NCI-H748 treated with DMSO at 0.1 percent for 48 hours (cell line): ENCODE measurements around the gene ATP6V0D1.

Source experiments
- DNase-seq: peaks from one replicate; lab custom pipeline; 2025; lab: John Stamatoyannopoulos, UW

Gene ATP6V0D1

DNA sequence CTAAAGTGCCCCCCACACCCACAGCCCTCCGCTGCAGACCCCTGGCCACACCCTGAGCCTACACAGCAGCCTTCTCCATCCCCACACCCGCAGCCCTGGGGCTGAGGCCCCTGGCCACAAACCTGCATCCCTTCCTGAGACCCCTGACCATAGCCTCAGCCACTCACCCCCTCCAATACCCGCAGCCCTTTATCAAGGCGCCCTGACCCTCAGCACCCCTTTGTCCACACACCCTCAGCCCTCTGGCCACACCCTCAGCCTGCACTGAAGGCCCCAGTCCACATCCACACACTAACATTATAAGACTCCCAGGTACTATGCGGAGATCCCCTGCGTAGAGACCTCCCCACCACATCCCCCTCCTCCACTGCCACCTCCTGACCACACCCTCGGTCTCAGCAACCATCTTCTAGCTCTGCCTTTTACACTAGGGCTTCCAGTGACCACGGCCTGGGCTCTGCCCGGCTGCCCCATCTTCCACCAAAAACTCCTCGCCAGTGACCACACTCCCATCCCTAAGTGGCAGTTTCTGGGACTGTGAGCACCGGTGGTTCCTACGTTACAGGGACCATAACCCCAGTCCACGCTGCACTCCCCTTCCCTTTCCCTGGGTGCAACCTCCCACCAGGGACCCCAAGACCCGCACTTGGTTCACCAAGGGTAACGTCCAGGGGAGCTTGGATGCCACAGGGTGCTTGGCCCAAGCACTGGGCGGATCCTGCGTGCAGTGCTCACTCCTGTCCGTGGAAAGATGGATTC lies 88.5 kb downstream of the ATP6V0D1 start:
- DNase-seq: no peak

- peak; percentile 27 for DNase-seq
Observed at GRCh38 chr16:67391424-67392300, 89.3 kb downstream of the ATP6V0D1 start.

- no peak for DNase-seq
Observed at GRCh38 chr16:67390816-67391423, 90.0 kb downstream of the ATP6V0D1 start.

GRCh38 chr16:67389911-67390815 lies 90.8 kb downstream of the ATP6V0D1 start:
- no peak for DNase-seq

- no peak for DNase-seq
Observed at GRCh38 chr16:67388591-67388990, 92.4 kb downstream of the ATP6V0D1 start.

DNA sequence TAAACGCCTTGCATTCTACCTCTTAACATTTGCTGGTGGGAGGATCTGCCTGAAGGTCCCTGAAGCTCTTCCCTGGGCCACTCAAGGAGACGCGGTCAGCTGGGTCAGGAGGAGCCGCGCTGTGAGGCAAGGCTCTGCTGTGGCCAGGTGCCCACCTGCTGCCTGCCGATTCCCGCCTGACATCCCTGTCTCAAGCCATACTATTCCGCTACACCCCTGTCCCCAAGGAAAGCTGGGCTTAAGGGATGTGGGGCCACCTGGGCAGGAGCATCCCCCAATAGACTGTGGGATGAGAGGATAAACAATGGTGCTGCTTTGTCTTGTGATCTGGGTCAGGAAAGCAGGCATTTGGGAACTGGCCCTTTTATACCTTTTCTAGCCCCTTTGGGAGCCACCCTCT lies 92.8 kb downstream of the ATP6V0D1 start:
- no peak for DNase-seq
